Ectodermal cell (in vitro differentiated cells): Measurements from ENCODE around the gene IL15.
A peak's percentile ranks its signal among the peaks of the same experiment; 100 is the strongest.

Source experiments
- H3K27ac ChIP-seq: 2 replicates; pipeline ENCODE4 v1.7.0; 2013; ENCODE audit warnings: mild to moderate bottlenecking, low read depth, low read length; ENCODE audit not compliant: insufficient read depth, poor library complexity, severe bottlenecking
- H3K27me3 ChIP-seq: 2 replicates; pipeline ENCODE4 v1.7.0; 2013; ENCODE audit warnings: mild to moderate bottlenecking, low read length; ENCODE audit not compliant: insufficient read depth, control insufficient read depth, poor library complexity, severe bottlenecking
- H3K36me3 ChIP-seq: one replicate; pipeline ENCODE4 v1.7.0; 2013; ENCODE audit warnings: low read length; ENCODE audit not compliant: control insufficient read depth, insufficient read depth
- H3K4me1 ChIP-seq: one replicate; pipeline ENCODE4 v1.7.0; 2013; ENCODE audit warnings: low read length; ENCODE audit not compliant: control insufficient read depth, insufficient read depth
- H3K4me3 ChIP-seq: 2 replicates; pipeline ENCODE4 v1.7.0; 2013; ENCODE audit warnings: low read depth, low read length, control low read depth; ENCODE audit not compliant: insufficient read depth
- H3K9me3 ChIP-seq: 2 replicates; pipeline ENCODE4 v1.7.0; 2013; ENCODE audit warnings: mild to moderate bottlenecking, low read length, moderate library complexity; ENCODE audit not compliant: control insufficient read depth
- WGBS, 2 experiments: methylation state at CpG; one replicate each; pipeline ENCODE4 v1.1.7; 2013; ENCODE audit warnings: missing lambda C conversion rate in 2 of 2; 5-methylcytosine and 5-hydroxymethylcytosine counted together

Gene IL15

DNA sequence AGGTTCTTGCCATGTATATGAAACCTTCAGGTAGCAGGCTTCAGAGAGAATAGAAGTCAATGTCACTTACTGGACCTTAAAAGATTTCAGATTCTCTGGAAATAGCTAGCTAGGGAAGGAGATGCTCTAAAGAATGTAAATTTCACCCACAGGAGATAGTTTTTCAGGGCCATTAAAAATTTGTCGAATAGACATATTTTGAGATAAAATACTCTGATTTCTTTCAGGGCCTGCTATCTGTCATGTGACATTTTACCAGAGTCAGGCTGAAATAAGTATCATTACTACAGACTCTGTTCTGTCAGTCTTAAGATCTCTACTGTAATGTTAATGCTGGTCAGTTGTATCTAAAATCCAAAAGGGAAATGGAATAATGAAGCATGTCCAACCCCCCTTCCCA is 15.7 kb upstream of the IL15 start:
- WGBS, 2 experiments: 85 to 100% methylated on average over 1 of the region's 1 CpG
- Histone ChIP-seq H3K27ac (no peak overlapping the region), H3K27me3 (no peaks in the 10 kb centered on the region), H3K36me3 (no peaks in the 10 kb centered on the region), H3K4me3 (no peak overlapping the region), H3K9me3 (no peaks in the 10 kb centered on the region), H3K4me1 (peaks cover 12% of the 10 kb centered on the region)

DNA sequence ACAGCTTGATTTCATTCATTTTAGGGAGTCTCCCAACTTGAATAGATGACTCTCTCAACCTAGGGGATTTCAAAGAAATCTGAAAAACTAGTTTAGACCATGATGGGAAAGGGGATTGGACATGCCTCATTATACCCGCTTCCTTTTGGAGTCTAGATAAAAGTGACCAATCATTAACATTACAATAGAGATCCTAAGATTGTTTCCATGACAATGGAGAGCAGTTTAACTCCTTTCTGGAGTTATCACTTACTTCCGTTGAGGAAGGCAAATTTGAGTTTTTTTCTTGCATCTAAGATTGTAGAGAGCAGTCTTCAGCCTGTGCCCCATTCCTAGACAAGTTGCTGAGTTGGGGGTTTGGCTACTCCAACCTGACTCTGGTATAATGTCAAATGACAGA is 11.4 kb upstream of the IL15 start:
- 32 to 47% methylated on average over 2 of the region's 2 CpGs for WGBS, 2 experiments
- Histone ChIP-seq H3K4me1 (peaks cover 12% of the 10 kb centered on the region), H3K9me3 (no peaks in the 10 kb centered on the region), H3K27ac (no peak overlapping the region), H3K4me3 (no peak overlapping the region), H3K36me3 (no peaks in the 10 kb centered on the region), H3K27me3 (no peaks in the 10 kb centered on the region)

DNA sequence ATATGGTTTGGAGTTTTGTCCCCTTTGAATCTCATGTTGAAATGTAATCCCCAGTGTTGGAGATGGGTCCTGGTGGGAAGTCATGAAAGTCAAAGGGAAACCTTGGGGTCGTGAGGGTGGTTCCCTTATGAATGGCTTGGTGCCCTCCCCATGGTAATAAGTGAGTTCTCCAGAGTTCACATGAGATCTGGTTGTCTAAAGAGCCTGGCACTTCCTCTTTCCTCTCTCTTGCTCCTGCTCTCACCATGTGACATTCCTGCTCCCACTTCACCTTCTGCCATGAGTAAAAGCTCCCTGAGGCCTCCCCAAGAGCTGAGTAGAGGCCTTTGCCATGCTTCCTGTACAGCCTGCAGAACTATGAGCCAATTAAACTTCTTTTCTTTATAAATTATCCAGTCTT is 5.5 kb upstream of the IL15 start:
- H3K9me3 ChIP-seq: no peaks in the 10 kb centered on the region
- H3K4me1 ChIP-seq: no peaks in the 10 kb centered on the region
- 83 to 95% methylated on average over 1 of the region's 1 CpG for WGBS, 2 experiments

DNA sequence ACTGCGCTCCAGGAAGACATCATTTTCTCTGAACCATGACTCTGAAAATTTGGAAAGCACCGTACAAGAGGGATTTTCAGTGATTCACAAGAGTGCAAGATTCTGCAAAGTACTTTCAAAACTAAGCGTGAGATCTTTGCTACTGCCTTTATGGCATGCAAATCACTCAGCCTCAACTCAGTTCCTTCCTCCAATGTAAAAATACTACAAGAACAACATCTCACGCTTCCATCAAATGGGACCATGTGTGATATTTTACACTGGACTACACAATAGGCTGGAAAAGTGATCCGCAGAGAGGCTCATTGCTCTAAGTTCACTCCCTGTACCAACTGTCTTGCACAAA is 674 bp upstream of the IL15 start:
- Histone ChIP-seq H3K4me1 (no peaks in the 10 kb centered on the region), H3K27me3 (peaks cover 41% of the 10 kb centered on the region), H3K27ac (no peak overlapping the region), H3K36me3 (no peaks in the 10 kb centered on the region), H3K9me3 (no peaks in the 10 kb centered on the region), H3K4me3 (peak overlapping the region; percentile 36)
- WGBS, 2 experiments: 89 to 90% methylated on average over 5 of the region's 5 CpGs

More for the DNA sequence above, 5.5 kb upstream of the IL15 start:
- H3K36me3 ChIP-seq: no peaks in the 10 kb centered on the region
- H3K4me3 ChIP-seq: no peak overlapping the region
- H3K27ac ChIP-seq: no peak overlapping the region
- H3K27me3 ChIP-seq: peaks cover 10% of the 10 kb centered on the region

- Histone ChIP-seq H3K4me3 (peak overlapping the region; percentile 36), H3K9me3 (no peaks in the 10 kb centered on the region), H3K27me3 (peaks cover 41% of the 10 kb centered on the region), H3K4me1 (no peaks in the 10 kb centered on the region), H3K27ac (no peak overlapping the region), H3K36me3 (no peaks in the 10 kb centered on the region)
- 8 to 9% methylated on average over 41 of the region's 41 CpGs for WGBS, 2 experiments
These were observed 533 bp downstream of the IL15 start for GRCh38 chr4:141636771-141637460.

DNA sequence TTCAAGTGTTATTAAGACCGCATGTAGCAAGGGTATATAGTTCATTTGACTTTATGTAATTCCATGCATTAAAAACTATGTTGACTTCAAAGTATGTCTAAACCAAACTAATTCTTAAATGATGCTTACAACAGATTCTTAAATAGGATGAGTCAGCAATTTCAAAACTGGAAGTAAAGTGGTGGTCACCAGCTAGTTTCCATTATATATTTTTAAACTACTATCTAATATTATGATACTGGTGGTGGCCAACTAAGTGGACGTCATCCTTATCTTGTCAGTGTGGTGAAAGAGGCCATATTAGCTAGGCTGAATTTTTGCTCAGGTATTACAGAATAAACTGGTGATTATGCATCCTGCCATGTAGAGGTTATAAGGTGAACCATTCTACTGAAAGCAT is 1.2 kb downstream of the IL15 start:
- no peak overlapping the region for H3K4me3 ChIP-seq

GRCh38 chr4:141638230-141638629 is 1.8 kb downstream of the IL15 start:
- H3K4me1 ChIP-seq: no peaks in the 10 kb centered on the region
- no peak overlapping the region for H3K27ac ChIP-seq
- H3K27me3 ChIP-seq: peaks cover 41% of the 10 kb centered on the region
- no peaks in the 10 kb centered on the region for H3K36me3 ChIP-seq
- WGBS, 2 experiments: 95 to 100% methylated on average over 2 of the region's 2 CpGs
- H3K4me3 ChIP-seq: no peak overlapping the region
- no peaks in the 10 kb centered on the region for H3K9me3 ChIP-seq

More for the DNA sequence above, 1.2 kb downstream of the IL15 start:
- H3K36me3 ChIP-seq: no peaks in the 10 kb centered on the region
- H3K27ac ChIP-seq: no peak overlapping the region
- H3K27me3 ChIP-seq: peaks cover 41% of the 10 kb centered on the region
- no peaks in the 10 kb centered on the region for H3K4me1 ChIP-seq
- WGBS, 2 experiments: 90% methylated on average over 2 of the region's 2 CpGs
- H3K9me3 ChIP-seq: no peaks in the 10 kb centered on the region

- H3K27me3 ChIP-seq: peaks cover 33% of the 10 kb centered on the region
- no peaks in the 10 kb centered on the region for H3K36me3 ChIP-seq
- H3K27ac ChIP-seq: no peak overlapping the region
- no peaks in the 10 kb centered on the region for H3K9me3 ChIP-seq
- H3K4me1 ChIP-seq: no peaks in the 10 kb centered on the region
- WGBS, 2 experiments: 91 to 93% methylated on average over 3 of the region's 3 CpGs
- no peak overlapping the region for H3K4me3 ChIP-seq
These were observed 4.3 kb downstream of the IL15 start for GRCh38 chr4:141640696-141641095.

DNA sequence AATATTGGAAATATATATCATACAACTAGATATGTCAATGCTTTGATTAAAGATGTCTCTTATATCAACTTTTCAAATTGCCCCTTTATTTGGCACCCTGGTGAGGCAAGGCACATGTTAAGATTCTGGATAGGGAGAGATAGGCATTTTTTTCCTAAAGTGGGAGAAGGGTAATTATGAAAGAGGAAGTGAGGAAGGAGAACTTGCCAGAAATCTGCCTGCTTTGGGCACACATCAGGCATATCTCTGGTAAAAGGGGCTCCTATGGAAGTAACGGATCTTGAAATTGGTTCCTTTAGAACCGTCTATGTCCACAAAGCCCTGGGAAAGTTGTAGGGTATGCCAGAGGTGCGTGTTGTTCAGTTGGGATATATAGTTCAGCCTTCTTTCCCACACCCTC is 5.7 kb downstream of the IL15 start:
- H3K36me3 ChIP-seq: no peaks in the 10 kb centered on the region
- H3K27me3 ChIP-seq: peaks cover 19% of the 10 kb centered on the region
- no peak overlapping the region for H3K4me3 ChIP-seq
- H3K27ac ChIP-seq: no peak overlapping the region
- WGBS, 2 experiments: 86 to 89% methylated on average over 3 of the region's 3 CpGs
- H3K9me3 ChIP-seq: no peaks in the 10 kb centered on the region
- no peaks in the 10 kb centered on the region for H3K4me1 ChIP-seq

DNA sequence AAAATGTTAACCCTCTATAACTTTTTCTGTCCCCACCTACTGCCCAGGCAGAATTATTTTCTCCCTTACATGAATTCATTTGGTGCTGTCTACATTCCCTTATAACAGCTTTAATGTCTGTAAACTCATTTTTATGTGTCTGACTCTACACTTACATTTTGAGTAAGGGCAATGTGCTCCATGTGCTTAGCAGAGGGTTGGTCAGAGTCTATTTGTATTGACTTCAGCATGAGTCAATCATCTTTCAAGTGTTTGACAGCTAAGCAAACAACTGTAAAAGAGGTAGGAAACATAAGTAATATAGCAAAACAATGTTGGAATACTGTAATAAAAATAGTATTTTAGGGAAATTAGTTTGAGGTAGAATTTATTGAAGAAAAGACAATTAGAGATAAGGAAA is 6.3 kb downstream of the IL15 start:
- Histone ChIP-seq H3K4me3 (no peak overlapping the region), H3K36me3 (no peaks in the 10 kb centered on the region), H3K4me1 (no peaks in the 10 kb centered on the region), H3K9me3 (no peaks in the 10 kb centered on the region), H3K27ac (no peak overlapping the region), H3K27me3 (peaks cover 13% of the 10 kb centered on the region)

DNA sequence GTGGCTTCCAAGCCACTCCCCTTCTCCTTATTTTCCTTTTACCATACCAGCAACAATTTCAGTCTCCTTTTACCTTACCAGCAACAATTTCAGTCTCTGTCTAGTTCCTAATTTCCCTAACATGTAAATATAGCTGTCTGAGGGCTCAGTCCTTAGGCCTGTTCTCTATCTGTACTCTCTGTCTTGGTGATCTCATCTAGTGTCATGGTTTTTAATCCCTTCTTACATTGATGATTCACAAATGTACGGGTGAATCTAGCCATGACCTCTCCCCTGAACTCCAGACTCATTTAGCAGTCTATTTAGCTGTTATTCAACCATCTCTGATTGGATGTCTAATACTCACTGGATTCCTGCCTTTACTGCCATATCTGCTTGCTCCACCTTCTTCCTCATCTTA is 7.2 kb downstream of the IL15 start:
- H3K9me3 ChIP-seq: no peaks in the 10 kb centered on the region
- no peak overlapping the region for H3K4me3 ChIP-seq
- peaks cover 5% of the 10 kb centered on the region for H3K27me3 ChIP-seq
- H3K36me3 ChIP-seq: no peaks in the 10 kb centered on the region
- 79 to 88% methylated on average over 1 of the region's 1 CpG for WGBS, 2 experiments
- no peaks in the 10 kb centered on the region for H3K4me1 ChIP-seq
- H3K27ac ChIP-seq: no peak overlapping the region
